HEK293 (cell line): ENCODE results near the gene ZNF780B.

ENCODE experiments used
- GFI1B ChIP-seq: fragments of 450-650 bp; formaldehyde crosslinking; IDR thresholded peaks from 2 replicates; pipeline ENCODE4 v1.5.1; 2016; ENCODE audit warnings: missing biosample characterization, missing genetic modification characterization
- HOXC10 ChIP-seq: sonication (generic); formaldehyde crosslinking; IDR thresholded peaks from 2 replicates; pipeline ENCODE4 v1.8.1; 2023; ENCODE audit warnings: mild to moderate bottlenecking, missing genetic modification reagents
- KLF7 ChIP-seq: fragments of 450-650 bp; formaldehyde crosslinking; IDR thresholded peaks from 2 replicates; pipeline ENCODE4 v1.5.1; 2016; ENCODE audit warnings: missing biosample characterization, missing genetic modification characterization, borderline replicate concordance
- MZF1 ChIP-seq: fragments of 450-650 bp; formaldehyde crosslinking; IDR thresholded peaks from 2 replicates; pipeline ENCODE4 v1.5.1; 2017; ENCODE audit warnings: missing biosample characterization, missing genetic modification characterization, borderline replicate concordance
- OVOL3 ChIP-seq: fragments of 450-650 bp; formaldehyde crosslinking; IDR thresholded peaks from 2 replicates; pipeline ENCODE4 v1.5.1; 2016; ENCODE audit warnings: missing biosample characterization, missing genetic modification characterization
- PRDM10 ChIP-seq: fragments of 450-650 bp; formaldehyde crosslinking; IDR thresholded peaks from 2 replicates; pipeline ENCODE4 v1.5.1; 2016; ENCODE audit warnings: missing biosample characterization, missing genetic modification characterization
- PRDM4 ChIP-seq: fragments of 450-650 bp; formaldehyde crosslinking; IDR thresholded peaks from 2 replicates; pipeline ENCODE4 v1.5.1; 2017; ENCODE audit warnings: missing biosample characterization, missing genetic modification characterization
- PRDM6 ChIP-seq: fragments of 450-650 bp; formaldehyde crosslinking; IDR thresholded peaks from 2 replicates; pipeline ENCODE4 v1.5.1; 2017; ENCODE audit warnings: missing biosample characterization, missing genetic modification characterization
- SALL2 ChIP-seq: fragments of 450-650 bp; formaldehyde crosslinking; IDR thresholded peaks from 2 replicates; pipeline ENCODE4 v1.5.0; 2017; ENCODE audit warnings: missing biosample characterization, mild to moderate bottlenecking, missing genetic modification characterization, borderline replicate concordance
- SCRT1 ChIP-seq: fragments of 450-650 bp; formaldehyde crosslinking; IDR thresholded peaks from 2 replicates; pipeline ENCODE4 v1.5.1; 2016; ENCODE audit warnings: missing biosample characterization, missing genetic modification characterization, borderline replicate concordance
- SETDB1 ChIP-seq: IDR thresholded peaks from one replicate; pipeline ENCODE4 v1.6.1; 2017; ENCODE audit warnings: mild to moderate bottlenecking, low read length, moderate library complexity, mixed read lengths; ENCODE audit not compliant: insufficient read length
- ZBTB17 ChIP-seq: fragments of 450-650 bp; formaldehyde crosslinking; IDR thresholded peaks from 2 replicates; pipeline ENCODE4 v1.5.1; 2016; ENCODE audit warnings: missing biosample characterization, missing genetic modification characterization
- ZBTB26 ChIP-seq: fragments of 450-650 bp; formaldehyde crosslinking; optimal IDR thresholded peaks from 2 replicates; pipeline ENCODE3; 2016; ENCODE audit warnings: missing biosample characterization, mild to moderate bottlenecking, missing genetic modification characterization
- ZBTB48 ChIP-seq: fragments of 450-650 bp; formaldehyde crosslinking; IDR thresholded peaks from 2 replicates; pipeline ENCODE4 v1.5.1; 2016; ENCODE audit warnings: missing biosample characterization, missing genetic modification characterization
- ZEB2 ChIP-seq: fragments of 450-650 bp; formaldehyde crosslinking; IDR thresholded peaks from 2 replicates; pipeline ENCODE4 v1.5.1; 2016; ENCODE audit warnings: missing biosample characterization, missing genetic modification characterization
- ZFHX2 ChIP-seq: fragments of 450-650 bp; formaldehyde crosslinking; conservative IDR thresholded peaks from 2 replicates; pipeline ENCODE4 v1.5.1; 2016; ENCODE audit warnings: missing biosample characterization, missing genetic modification characterization
- ZNF114 ChIP-seq: fragments of 450-650 bp; formaldehyde crosslinking; IDR thresholded peaks from 2 replicates; pipeline ENCODE4 v1.5.0; 2017; ENCODE audit warnings: missing biosample characterization, missing genetic modification characterization
- ZNF23 ChIP-seq: fragments of 450-650 bp; formaldehyde crosslinking; IDR thresholded peaks from 2 replicates; pipeline ENCODE4 v1.5.1; 2016; ENCODE audit warnings: missing biosample characterization, missing genetic modification characterization, borderline replicate concordance
- ZNF354C ChIP-seq: fragments of 450-650 bp; formaldehyde crosslinking; IDR thresholded peaks from 2 replicates; pipeline ENCODE4 v1.5.1; 2016; ENCODE audit warnings: missing biosample characterization, missing genetic modification characterization, low read depth, borderline replicate concordance
- ZNF513 ChIP-seq: fragments of 450-650 bp; IDR thresholded peaks from 2 replicates; pipeline ENCODE4 v1.5.1; 2018; ENCODE audit warnings: missing biosample characterization, missing genetic modification characterization
- ZNF585B ChIP-seq: fragments of 450-650 bp; formaldehyde crosslinking; IDR thresholded peaks from 2 replicates; pipeline ENCODE4 v1.5.1; 2016; ENCODE audit warnings: missing biosample characterization, missing genetic modification characterization
- ZNF600 ChIP-seq: fragments of 450-650 bp; formaldehyde crosslinking; IDR thresholded peaks from 2 replicates; pipeline ENCODE4 v1.5.1; 2016; ENCODE audit warnings: missing biosample characterization, missing genetic modification characterization
- ZNF677 ChIP-seq: fragments of 450-650 bp; IDR thresholded peaks from 2 replicates; pipeline ENCODE4 v1.5.0; 2018; ENCODE audit warnings: missing biosample characterization, mild to moderate bottlenecking, missing genetic modification characterization, moderate library complexity
- ZNF692 ChIP-seq: fragments of 450-650 bp; formaldehyde crosslinking; IDR thresholded peaks from 2 replicates; pipeline ENCODE4 v1.5.1; 2016; ENCODE audit warnings: missing biosample characterization, missing genetic modification characterization
- ZNF776 ChIP-seq: fragments of 450-650 bp; formaldehyde crosslinking; IDR thresholded peaks from 2 replicates; pipeline ENCODE4 v1.5.0; 2017; ENCODE audit warnings: missing biosample characterization, missing genetic modification characterization, borderline replicate concordance
- ZNF792 ChIP-seq: fragments of 450-650 bp; formaldehyde crosslinking; IDR thresholded peaks from 2 replicates; pipeline ENCODE4 v1.5.1; 2016; ENCODE audit warnings: missing biosample characterization, missing genetic modification characterization

The ZNF780B gene

GRCh38 chr19:39996811-39997637 is 59.0 kb downstream of the ZNF780B start, which contains the start of gene ZNF546 (continued):
- TF ChIP-seq ZNF692 (tag by site-specific recombination) (peak; percentile 84; the same call in 1 of the 2 replicates), HOXC10 (CRISPR knock-in tag) (no peak), PRDM6 (no peak; the same call in 1 of the 2 replicates), PRDM10 (tag by site-specific recombination) (peak; percentile 90), GFI1B (tag by site-specific recombination) (no peak; the same call in 1 of the 2 replicates), ZBTB48 (tag by site-specific recombination) (peak; percentile 99), ZNF585B (tag by site-specific recombination) (peak; percentile 34; the same call in 1 of the 2 replicates), ZFHX2 (peak; percentile 93), ZNF600 (tag by site-specific recombination) (peak; percentile 90), ZBTB26 (tag by site-specific recombination) (peak; percentile 93), SALL2 (tag by site-specific recombination) (no peak), ZNF776 (tag by site-specific recombination) (no peak), OVOL3 (tag by site-specific recombination) (peak; percentile 100), PRDM4 (tag by site-specific recombination) (peak; percentile 63; the same call in 1 of the 2 replicates), ZNF792 (tag by site-specific recombination) (peak; percentile 13; the same call in 1 of the 2 replicates), ZNF23 (no peak), ZNF114 (tag by site-specific recombination) (no peak), ZEB2 (tag by site-specific recombination) (peak; percentile 73; the same call in 1 of the 2 replicates), ZNF677 (tag by site-specific recombination) (0 out of 2 replicates have a peak, but pooled peaks have one; percentile 11), ZNF354C (tag by site-specific recombination) (no peak), ZNF513 (tag by site-specific recombination) (no peak; the same call in 1 of the 2 replicates), SCRT1 (tag by site-specific recombination) (peak; percentile 32; the same call in 1 of the 2 replicates), SETDB1 (peak; percentile 12), KLF7 (tag by site-specific recombination) (peak; percentile 65), ZBTB17 (tag by site-specific recombination) (peak; percentile 99), MZF1 (peak; percentile 10)
